COLO668 (cell line): Measurements from ENCODE around the gene CYP2A13.
"Not testable (repeated sequence)": the region's sequence is repeated elsewhere in the genome, so short reads cannot be mapped to it uniquely, and the experiment has no call there.

Experiments used
- DNase-seq: peaks from one replicate; lab custom pipeline; 2025; ENCODE audit not compliant: unreplicated experiment; lab: John Stamatoyannopoulos, UW

Gene CYP2A13

DNA sequence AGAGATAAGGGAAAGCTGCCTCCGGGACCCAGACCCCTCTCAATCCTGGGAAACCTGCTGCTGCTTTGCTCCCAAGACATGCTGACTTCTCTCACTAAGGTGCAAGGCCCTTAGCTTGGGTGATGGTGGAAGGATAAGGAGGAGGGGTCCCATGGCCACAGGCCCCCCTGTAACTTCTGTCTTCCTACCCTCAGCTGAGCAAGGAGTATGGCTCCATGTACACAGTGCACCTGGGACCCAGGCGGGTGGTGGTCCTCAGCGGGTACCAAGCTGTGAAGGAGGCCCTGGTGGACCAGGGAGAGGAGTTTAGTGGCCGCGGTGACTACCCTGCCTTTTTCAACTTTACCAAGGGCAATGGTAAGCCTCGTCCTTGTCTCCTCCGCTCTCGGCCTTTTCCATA, 28.0 kb downstream of the CYP2A13 start:
- DNase-seq: no peak

GRCh38 chr19:41120929-41121911, 33.0 kb downstream of the CYP2A13 start:
- DNase-seq: not testable (repeated sequence)

- DNase-seq: not testable (repeated sequence)
Measured at GRCh38 chr19:41122846-41123245, 34.6 kb downstream of the CYP2A13 start.

GRCh38 chr19:41123716-41124294, 35.6 kb downstream of the CYP2A13 start:
- no peak for DNase-seq

- not testable (repeated sequence) for DNase-seq
Measured at GRCh38 chr19:41126765-41127203, 38.5 kb downstream of the CYP2A13 start.

GRCh38 chr19:41127362-41127761, 39.1 kb downstream of the CYP2A13 start:
- not testable (repeated sequence) for DNase-seq

- DNase-seq: peak; percentile 61
Measured at GRCh38 chr19:41127801-41128300, 39.6 kb downstream of the CYP2A13 start.

DNA sequence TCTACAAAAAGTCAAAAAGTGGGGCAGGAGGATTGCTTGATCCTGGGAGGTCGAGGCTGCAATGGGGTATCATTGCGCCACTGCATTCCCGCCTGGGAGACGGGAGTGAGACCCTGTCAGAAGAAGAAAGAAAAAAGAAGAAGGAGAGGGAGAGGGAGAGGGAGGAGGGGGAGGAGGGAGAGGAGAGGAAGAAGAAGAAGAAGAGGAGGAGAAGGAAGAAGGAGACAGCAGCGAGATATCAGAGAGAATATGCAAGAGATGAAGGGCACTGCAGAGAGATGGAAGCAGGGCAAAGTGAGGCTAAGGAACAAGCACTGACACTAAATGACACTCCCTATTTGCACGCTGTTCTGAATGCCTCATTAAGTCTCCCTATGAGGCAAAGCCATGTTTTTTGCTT, 40.4 kb downstream of the CYP2A13 start:
- no peak for DNase-seq

- no peak for DNase-seq
Measured at GRCh38 chr19:41131186-41131585, 42.9 kb downstream of the CYP2A13 start.

DNA sequence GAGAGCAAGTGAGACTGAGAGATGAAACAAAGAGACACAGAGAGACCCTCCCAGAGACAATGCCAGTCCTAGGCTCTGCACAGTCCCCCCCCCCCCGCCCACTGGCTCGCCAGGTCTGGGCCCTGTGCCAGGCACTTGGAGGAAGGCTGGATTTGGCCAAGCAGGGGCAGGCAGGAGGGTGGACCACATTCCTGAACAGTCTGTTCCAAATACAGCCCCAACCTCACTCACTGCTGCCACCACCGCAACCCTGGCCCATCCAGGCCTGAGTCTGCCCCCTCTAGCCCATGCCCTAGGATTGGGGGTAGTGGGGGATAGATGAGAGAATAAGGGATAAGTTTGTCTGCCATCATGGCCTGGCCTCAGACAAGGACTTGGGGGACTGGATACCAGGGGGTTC, 45.0 kb downstream of the CYP2A13 start:
- DNase-seq: no peak

DNA sequence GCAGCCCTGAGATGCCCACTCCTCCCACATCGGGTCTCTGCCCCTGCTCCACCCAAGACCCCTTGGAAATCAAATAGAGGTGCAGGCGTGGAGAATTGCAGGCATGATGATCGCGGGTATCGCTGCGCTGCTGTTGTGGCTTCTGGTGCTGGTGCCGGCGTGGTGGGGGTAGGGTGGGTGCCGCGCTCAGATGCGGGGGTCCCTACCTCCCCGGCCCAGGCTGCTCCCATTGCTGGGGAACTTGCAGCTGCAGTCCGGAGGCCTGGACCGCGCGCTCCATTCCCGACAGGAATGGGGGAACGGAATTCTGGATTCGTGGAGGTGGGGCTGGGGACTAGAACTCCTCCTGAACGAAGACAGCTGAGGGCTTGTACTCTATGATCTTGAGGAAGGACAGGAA, 46.4 kb downstream of the CYP2A13 start:
- no peak for DNase-seq

DNA sequence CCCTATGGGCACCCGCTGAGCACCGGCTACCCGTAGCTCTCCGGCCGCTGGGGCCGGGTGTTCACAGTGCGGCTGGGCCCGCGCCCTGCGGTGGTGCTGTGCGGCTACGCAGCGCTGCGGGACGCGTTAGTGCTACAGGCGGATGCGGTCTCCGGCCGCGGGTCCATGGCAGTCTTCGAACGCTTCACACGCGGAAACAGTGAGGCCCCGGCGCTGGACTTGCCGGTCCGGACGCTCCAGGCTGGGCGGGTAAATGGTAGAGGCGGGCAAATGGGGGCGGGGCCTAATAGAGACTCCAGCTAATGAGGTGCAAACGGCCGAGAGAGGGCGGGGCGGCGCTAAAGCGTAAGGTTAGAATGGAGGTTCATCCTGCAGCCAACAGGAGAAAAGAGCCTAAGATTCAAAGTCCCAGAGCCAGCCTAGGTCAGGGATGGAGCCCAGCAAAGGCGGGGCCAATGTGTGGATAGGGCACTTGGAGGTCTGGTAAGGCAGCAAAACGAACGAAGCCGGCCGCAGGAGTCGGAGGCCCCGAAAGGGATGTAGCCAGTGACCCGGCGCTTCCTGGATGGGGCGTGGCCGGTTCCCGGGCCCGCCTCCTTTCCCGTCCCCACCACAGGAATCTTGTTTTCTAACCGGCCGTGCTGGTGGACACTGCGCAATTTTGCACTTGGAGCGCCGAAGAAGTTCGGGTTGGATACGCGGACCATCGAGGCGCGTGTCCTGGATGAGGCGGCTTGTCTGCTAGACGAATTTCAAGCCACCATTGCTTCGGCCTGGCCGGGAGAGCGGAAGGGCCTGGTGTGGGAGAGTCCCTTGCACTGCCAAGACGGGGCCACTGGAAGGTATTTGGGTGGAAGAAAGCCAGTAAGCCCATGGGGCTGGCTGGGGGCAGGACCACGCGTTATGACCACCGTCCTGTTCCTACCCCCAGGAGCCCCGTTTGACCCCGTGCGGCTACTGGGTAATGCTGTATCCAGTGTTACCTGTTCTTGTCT, 47.4 kb downstream of the CYP2A13 start:
- not testable (repeated sequence) for DNase-seq

- no peak for DNase-seq
Measured at GRCh38 chr19:41136636-41137455, 48.6 kb downstream of the CYP2A13 start.

DNA sequence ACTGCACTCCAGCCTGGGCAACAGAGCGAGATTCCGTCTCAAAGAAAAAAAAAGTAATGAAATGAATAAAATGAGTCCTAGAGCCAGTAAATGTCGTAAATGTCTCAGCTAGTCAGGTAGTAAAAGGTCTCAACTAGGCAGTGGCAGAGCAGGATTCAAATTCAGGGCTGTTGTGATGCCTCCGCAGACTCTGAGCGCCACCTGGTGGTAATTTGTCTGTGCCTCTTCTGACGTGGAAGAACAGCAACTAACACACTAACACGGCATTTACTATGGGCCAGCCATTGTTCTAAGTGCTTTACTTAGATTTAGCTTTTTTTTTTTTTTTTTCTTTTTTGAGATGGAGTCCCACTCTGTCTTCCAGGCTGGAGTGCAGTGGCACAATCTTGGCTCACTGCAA, 56.2 kb downstream of the CYP2A13 start:
- peak; percentile 64 for DNase-seq
